Stimulated activated CD4-positive, alpha-beta T cell treated with anti-CD3 and anti-CD28 coated beads, Interleukin-12 subunit alpha, Interleukin-12 subunit beta, amount 100 ng/mL, for 24 hours (primary cell): ENCODE measurements around the gene CCN5.
"Not testable (repeated sequence)": the region's sequence is repeated elsewhere in the genome, so short reads cannot be mapped to it uniquely, and the experiment has no call there.

Source experiments
- DNase-seq, 2 experiments: peaks; one replicate each; pipeline ENCODE4 v3.0.0-alpha.2; 2020; ENCODE audit warnings: low read depth in 2 of 2

The CCN5 gene

DNA sequence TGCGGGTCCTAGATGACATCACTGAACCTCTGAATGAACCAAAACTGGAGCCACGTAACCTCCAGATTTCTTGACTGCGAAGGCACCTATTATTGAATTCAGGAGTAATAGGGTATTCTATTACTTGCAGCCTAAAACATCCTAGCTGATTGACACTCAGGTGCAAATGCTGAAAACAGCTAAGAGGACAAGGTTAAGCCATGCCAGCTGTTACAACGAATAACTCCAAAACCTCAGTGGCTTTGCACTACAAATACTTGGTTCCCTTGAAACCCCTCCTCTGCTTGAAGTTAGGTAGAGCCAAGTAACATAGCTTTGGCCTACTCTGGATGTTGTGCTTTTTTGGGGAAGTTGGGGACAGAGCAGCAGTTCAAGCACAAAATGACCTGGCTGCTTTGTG, 21.0 kb upstream of the CCN5 start:
- no peak for DNase-seq

DNA sequence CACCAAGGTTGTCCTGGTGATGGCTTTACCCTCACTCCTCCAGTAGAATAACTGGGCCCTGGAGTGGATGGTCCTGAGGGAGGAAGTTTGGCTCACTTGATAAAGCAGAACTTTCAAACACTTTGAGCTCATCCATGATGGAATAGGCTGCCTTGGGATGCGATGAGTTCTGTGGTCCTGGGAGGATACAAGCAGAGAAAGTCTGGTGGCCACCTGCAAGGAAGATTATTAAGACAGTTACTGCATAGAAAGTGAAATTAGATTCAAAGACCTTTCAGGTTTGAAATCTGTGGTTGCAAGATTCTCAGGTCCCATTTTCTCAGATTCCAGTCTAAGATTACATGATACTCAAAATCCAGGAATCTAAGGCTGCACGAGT, 19.9 kb upstream of the CCN5 start:
- DNase-seq: no peak

DNA sequence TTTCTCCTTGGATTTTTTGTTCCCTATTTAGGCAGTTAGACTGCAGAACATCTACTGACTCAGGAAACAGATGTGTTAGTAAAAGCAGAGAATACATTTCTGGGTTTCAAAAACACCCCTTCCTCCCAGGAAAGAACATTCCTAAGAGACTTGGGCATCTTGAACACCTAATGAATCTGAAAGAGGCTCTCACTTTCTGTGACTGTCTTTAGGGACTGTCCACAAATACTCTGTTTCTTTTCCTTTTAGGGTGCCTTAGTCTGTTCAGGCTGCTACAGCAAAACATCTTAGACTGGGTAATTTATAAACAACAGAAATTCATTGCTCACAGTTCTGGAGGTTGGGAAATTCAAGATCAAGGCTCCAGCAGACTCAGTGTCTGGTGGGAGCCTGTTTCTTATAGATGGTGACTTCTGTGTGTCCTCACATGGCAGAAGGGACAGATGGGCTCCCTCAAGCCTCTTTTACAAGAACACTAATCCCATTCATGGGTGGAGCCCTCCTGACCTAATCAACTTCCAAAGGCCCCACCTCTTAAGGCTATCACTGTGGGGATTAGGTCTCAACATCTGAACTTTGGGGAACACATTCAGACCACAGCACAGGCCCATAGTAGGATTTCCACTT, 19.4 kb upstream of the CCN5 start:
- DNase-seq: no peak

DNA sequence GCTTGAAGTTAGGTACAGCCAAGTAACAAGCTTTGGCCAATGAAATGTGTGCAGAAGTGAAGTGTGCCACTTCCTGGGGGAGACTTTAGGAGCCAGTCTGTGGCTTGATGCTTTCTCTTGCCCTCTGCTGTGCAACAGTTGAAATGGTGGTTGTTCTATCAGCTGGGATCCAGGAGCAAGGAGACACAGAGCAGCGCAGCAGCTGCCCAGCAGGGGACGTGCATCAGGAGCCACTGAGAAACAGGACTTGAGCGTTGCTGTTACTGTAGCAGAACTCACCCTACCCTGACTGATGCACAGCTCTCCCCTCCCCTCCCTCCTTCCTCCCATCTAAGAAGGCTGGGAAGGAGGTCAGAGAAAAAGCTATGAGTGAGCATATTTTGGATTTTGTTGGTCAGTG, 18.9 kb upstream of the CCN5 start:
- no peak for DNase-seq

DNA sequence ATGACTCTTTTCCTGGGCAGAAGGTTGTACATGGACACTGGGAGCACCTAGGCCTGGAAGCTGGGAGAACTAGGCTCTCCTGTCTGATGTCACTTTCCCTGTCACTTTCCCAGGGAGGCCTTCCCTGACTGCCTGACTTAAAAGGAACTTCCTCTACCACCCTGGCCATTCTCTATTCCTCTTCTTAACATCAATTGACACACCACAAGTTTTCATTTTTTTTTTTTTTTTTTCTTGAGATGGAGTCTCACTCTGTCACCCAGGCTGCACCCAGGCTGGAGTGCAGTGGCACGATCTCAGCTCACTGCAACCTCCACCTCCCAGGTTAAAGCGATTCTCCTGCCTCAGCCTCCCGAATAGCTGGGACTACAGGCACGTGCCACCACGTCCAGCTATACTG, 18.1 kb upstream of the CCN5 start:
- not testable (repeated sequence) for DNase-seq

DNA sequence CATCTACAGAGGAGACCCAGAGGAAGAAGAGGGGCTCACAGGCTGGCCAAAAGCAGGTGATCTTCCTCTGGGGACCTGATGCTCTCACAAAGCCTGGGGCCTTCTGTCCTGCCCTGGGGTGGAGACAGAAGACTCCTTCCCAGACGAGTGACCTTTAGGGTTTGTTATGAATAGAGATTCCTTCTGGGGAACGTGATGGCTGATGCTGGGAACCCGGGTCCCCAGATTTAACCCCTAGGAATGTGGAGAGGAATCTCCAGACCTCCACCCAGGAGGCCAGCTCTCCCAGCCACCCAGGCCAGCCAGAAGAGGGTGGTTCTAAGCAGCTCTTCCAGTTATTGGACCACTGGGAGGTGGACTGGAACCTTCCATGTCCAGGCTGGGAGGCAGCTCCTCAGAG, 16.8 kb upstream of the CCN5 start:
- no peak for DNase-seq

DNA sequence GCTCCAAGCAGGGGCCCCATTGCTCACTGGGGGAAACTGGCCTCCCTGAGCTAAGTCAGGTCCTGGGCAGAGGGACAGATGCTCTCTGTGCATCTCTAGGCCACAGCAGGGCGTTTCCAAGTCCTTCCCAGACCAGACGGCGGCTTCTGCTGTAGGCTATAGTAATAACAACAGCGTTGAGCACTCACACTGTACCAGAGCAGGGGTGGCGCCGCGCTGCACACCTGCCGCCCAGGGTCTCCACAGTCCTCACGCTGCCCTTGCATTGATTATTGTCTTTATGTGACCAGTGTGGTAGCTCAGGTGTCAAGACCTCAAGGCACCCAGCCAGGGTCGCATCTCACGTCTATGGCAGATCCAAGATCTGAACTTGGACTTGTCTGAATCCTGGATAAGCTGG, 14.9 kb upstream of the CCN5 start:
- DNase-seq: no peak

DNA sequence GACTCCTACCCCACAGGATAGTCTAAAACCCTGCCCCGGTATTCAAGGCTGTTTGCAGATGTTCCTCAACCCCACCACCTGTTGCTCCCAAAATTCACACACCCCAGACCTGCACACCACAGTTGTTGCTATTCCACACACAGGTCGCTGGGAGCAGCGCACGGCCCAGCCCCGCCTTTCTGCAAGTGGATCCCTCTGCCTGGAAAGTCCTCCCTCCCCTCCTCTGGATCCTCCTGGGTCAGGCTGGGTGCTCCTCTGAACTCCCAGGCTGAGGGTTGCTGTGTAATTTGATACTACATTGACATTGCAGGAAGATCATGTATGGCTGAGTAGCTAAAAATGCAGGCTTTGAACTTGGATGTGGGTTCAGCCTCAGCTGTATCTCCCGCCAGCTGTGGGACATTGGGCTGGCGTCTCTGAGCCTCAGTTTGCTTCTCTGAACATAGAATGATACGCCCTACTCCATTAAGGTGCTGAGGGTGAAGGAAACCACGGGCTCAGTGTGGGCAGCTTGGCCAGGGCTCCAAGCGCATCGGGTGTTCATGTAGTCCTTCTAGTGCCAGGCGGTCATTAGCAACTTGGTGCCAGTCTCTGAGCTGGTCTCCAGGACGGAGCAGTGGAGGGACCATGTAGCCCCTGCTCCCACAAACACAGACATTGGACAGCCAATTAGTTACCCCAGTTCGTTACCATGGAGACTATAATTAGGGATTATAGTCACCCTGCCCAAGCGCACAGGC, 13.9 kb upstream of the CCN5 start:
- no peak for DNase-seq

DNA sequence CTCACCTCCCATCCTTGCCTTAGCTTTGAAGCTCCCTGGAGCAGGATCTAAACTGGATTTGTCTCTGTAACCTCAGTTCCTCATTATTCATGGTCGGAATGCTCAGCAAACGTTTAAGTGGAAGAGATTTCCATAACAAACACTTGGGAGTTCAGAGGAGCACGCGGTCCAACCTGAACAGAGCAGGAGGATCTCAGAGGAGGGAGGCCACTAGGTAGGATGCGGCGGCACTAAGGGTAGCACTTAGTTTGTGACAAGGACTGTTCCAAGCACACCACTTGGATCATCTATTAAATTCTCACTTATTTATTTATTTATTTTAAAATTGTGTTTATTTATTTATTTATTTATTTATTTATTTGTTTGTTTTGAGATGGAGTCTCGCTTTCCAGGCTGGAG, 13.3 kb upstream of the CCN5 start:
- no peak for DNase-seq

DNA sequence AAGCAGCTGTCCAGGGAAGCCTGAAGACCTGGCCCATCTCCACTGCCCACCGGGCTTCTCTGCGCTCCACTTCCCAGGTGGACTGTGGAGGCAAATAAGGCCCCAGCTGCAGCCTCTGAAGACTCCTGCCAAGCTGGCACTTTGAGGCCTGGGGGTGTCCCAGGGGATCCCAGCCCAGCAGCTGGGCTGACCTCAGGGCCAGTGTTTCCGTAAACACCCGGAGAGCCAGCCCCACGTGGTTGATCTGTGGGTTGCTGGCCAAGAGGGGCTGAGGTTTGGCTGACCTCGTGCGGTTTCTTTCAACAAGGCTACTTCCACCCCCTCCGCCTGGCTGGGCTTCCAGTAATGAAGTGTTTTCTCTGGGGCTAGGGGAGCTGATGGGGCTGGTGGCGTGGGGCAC, 12.4 kb upstream of the CCN5 start:
- no peak for DNase-seq

DNA sequence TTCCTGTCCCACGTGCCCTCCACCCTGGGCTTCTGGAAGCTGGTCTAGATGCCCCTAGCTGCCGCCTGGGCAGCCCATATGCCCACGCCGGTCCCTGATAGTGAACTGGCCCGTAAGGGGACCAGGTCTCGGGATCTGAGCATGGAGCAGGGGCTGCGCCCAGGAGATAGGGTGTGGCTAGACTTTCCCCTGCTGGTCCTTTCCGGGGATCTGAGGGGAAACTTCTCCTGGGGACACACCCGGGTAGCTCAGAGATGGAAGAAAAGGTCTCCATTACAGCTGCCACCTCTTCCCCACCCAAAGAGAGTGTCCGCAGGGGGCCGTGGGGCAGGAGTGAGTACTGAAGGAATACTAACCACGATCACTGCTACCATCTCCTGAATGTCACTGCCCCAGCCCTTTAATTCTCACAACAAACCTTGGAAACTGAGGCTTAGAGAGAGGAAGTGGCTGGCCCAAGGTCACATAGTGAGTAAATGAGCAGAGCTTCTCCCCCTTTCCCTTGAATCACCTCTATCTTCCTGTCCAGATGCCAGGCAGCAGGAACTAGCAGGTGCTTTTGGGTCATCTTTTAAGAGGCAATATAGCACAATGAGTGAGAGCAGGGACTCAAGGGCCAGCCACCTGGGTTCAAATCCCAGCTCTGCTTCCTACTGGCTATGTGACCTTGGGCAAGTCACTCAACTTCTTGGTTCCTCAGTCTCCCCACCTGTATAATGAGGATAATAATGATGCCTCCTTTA, 11.8 kb upstream of the CCN5 start:
- no peak for DNase-seq

DNA sequence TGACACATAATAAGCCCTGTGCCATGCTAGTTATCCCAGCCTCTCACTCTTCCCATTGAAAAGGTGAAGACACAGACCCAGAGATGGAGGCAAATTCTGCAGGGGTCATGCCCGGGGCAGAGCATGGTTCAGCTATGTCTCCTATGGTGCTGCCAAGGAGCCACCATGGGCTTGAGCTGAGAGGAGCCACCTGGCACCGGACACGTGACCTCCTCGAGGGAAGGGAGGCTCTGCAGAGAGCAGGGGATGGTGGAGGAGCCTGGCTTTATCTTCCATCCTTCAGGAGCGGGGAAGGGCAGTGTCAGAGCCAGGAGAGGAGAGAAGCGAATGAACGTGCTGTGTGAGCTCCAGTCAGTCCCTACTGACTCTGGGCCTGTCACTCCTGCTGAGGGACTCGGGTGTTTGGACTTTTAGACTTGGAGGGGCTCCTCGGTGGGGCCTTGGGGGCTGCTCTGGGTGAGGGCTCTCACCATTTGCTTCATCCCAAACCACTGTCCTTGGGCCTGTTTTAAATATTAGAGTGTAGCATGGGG, 11.1 kb upstream of the CCN5 start:
- DNase-seq: no peak

DNA sequence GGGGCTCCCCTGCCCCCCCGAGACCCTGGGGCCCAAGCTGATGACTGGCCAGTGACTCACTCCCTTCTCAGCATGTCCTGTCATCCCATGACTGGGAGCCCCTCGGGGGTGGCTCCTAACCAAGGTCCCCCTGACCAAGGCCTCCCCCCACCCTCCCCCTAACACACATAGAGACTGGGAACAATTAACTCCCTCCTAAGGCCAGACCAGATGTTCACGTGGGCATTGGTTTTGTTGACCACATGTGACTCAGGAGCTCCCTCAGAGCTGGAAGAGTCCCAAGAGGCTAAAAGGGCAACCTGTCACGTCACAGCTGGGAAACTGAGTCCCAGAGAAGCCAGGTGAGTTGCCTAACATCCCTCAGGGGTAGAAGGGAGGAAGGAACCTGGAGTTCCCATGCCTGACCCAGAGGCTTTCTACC, 10.6 kb upstream of the CCN5 start:
- DNase-seq: no peak

DNA sequence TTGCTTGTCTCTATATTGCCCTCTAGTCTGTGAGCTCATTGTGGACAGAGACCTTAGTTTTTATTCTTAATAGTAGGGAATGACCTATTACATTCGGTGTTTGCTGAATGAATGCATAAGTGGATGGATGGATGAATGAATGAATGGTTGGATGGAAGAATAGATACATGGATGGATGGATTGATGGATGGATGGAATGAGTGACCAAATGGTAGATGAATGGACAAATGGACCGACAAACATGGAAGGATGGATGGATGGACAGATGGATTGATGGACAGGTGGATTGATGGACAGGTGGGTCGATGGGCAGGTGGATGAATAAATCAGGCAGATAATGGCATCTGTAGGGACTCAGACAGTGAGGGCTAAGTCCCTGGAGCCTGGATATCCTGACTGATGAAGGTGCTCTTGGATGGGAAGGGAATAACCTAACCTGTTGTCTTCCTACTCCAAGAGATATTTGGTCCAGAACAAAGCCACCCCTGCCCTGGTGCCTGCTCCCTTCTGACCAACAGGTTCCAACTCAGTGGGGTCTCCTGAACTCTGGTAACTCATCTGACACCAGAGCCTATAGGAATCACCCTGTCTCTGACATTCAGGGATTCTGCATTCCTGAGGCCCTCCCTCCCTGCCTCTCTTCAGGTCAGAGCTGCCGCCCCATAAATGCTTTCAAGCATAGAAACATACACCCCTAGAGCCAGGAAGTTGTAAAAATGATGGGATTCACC, 9.6 kb upstream of the CCN5 start:
- DNase-seq: no peak

DNA sequence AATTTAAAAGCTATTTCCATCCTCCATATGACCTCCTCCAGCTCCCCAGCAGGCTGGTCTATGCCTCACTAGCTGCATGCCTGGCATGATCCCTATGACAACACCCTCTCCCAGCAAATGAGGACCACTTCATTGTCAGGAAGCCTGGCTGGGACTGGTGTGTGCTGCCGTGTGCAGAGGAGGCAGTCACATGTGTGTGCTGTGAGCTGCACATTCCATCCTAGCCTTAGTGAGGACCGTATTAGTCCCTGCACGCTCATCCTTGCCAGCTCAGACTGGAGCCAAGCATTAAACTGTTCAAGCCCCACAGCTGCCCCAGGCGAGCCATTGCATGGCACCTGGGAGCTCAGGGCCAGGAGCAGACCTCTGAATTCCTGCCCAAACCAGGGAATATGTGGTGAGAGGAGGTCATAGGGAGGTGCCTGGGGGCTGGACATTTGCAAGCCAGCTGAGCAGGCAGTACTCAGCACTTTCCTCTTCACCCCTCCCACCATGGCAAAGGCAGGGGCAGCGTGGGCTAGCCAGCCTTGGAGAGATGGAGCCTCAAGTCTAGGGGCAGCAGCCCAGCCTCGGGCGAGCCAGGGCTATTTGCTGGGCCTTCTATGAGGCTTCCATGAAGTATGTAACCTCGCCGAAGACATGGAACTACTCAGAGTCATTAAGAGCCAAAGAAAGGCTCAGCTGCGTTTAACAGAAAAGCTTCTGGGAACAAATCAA, 8.7 kb upstream of the CCN5 start:
- DNase-seq: no peak

DNA sequence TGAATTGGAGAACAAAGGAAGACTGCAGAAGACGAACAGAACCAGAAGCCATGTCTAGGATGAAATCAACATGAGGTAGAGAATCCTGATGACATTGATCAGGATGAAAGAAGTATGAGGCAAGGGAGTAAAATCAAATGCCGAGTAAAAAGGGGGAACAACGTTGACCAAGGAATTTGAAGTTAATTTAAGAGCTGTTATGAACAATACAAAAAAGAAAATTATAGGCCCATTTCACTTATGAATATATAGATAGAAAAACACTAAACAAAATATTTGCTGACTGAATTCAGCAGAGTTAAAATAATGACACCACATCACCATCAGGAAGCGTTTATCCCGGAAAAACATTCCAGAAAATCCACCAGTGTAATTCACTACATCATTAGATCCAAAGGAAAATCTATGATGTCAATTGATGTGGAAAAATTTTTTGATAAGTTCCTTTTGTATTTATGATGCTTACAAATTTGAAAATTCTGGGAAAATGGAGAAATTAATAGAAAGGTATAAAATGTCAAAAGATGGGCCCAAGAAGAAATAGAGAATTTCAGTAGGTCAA, 8.1 kb upstream of the CCN5 start:
- no peak for DNase-seq

DNA sequence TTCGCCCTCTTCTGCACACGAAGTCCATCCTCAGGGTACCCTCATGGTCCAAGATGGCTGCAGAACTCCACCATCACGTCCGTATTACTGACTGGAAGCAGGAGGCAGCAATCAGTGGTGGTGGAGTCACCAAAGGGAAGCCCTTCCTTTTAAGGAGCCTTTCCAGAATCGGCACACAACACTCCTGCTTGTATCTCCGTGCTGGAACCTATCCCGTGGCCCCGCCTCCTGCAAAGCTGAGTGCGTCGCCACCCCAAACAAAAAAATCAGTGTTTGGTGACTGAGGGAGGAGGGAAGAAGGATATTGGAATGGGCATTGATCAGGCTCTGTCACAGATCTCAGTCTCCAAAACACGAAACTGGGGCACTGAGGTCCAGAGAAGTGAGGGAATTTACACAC, 5.8 kb upstream of the CCN5 start:
- no peak for DNase-seq

DNA sequence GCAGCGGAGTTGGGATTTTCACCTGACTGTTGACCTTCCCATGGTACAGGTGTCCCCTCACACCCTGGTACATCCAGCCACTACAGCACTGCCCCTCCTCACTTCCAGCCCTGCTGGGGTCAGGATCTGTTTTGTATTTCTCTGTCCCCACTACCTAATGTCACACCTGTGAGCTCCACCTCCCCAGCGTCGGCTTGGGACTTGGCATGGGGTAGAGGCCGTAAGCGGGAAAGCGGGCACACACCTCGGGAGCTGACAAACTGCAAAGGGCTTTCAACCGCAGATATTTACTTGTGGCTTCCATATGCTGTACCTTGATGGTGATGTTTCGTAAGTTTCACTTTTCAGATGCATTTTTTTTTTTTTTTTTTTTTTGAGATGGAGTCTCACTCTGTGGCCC, 5.4 kb upstream of the CCN5 start:
- no peak for DNase-seq

DNA sequence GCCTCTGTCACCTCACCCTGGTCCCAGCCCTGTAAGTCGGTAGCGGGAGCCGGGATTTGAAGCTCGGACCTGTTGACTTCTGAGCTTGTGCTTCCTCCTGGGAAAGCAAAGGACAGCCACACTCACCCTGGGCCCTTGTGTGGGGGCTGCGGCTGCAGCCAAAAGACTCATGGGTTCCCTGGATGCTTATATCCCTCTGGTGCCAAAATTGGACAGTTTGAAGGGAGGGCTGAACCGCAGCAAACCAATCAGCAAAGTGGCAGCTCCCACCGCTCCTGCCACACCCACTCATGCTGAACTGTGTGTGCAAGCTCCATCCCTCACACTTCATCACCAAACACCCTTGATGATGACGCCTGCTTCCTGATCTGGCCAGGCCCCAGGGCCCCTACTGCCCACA, 3.9 kb upstream of the CCN5 start:
- DNase-seq: no peak

DNA sequence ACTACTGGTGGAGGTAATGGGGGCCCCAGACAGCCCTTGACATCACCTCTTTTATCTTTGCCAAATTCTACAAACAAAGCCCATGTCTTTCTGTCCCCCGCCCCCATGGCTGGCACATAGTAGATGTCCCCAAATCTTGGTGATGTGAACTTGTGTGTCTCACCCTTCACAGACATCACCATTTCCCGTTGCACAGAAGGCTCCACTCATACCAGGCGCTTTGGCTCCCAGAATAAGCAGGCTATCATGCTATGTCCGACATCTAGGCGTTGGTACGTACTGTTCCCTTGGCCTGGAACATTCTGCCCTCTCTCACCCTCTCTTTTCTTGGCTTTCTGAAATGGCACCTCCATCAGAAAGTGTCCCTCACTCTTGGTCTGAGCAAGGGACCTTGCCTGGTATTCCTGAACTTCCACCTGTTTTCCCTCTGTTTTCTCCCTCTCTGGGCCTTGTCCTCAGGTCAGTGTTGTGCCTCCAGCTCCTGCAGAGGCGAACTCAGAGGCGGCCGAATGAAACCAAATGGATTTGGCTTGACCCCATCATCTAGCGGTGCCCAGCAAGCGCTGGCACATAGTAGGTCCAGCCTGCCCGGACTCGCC, 968 bp upstream of the CCN5 start:
- no peak for DNase-seq
